NCI-H2107 treated with DMSO at 0.1 percent for 48 hours (cell line): ENCODE measurements around the gene CASP4.
"Not testable (repeated sequence)": the region's sequence is repeated elsewhere in the genome, so short reads cannot be mapped to it uniquely, and the experiment has no call there.

ENCODE experiments used
- DNase-seq: peaks from one replicate; lab custom pipeline; 2025; ENCODE audit not compliant: unreplicated experiment; lab: John Stamatoyannopoulos, UW

CASP4 gene

DNA sequence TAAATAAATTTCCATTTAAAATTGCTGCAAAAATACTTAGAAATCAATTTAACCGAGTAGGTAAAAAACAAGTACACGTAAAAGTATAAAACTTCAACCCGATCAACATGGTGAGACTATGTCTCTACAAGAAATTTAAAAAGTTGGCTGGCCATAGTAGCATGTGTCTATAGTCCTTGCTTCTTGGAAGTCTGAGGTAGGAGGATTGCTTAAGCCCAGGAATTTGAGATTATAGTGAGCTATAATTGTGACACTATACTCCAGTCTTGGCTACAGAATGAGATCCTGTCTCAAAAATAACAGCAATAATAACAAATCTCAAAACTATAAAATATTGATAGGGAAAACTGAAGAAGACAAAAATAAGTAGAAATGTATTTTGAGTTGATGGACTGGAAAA lies 11.1 kb downstream of the CASP4 start:
- no peak for DNase-seq

DNA sequence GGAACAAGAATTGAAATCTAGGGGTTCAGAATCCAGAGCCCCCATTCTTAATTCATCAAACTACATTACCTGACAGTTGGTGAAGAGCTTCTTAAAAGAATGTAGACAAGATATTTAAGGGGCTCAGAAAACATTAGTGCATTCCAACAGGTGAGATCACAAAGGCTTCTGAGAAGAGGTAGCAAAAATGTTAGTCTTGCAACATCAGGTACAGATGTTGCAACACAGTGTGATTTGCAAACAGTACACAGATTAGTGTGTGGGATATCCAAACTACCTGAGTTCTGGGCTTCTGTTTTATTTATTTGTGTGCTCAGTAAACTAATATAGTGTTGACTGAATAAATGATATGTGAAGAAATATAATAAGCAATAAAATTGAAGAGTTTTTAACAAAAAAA lies 11.8 kb downstream of the CASP4 start:
- DNase-seq: no peak

DNA sequence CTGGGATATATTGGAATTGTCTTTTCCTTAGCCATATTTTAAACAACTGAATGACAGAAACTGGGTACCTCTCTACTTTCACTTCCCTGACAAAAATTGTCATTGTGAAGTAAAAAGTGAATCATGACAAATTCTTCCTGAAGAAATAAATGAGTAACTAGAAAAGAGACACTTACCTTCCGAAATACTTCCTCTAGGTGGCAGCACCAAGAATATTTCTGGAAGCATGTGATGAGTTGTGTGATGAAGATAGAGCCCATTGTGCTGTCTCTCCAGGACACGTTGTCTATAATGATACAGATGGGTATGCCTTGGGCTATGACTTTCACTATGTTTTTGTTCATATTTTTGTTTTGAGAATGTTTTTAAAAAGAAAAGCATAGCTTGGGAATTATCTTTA lies 21.5 kb downstream of the CASP4 start:
- DNase-seq: peak; percentile 0

DNA sequence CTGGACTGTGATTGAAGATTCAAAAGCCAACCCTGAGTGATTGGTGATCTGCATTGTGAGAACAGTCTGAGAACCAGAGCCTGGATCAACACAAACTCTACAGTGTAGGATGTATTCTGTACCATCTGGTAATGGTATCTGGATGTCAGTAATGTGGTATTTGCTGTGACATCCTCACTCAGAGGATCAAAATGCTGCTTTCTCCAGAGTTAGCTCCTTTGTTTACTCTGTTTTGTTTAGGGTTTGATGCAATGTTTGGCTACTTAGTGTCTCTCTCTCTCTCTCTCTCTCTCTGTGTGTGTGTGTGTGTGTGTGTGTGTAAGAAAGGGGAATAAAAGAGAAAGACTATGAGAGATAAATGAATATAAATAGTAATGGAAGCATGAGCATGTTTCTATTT lies 24.3 kb downstream of the CASP4 start:
- DNase-seq: no peak

- no peak for DNase-seq
Measured at GRCh38 chr11:104943561-104943960, 24.8 kb downstream of the CASP4 start.

GRCh38 chr11:104934594-104934993 lies 33.8 kb downstream of the CASP4 start:
- DNase-seq: no peak

DNA sequence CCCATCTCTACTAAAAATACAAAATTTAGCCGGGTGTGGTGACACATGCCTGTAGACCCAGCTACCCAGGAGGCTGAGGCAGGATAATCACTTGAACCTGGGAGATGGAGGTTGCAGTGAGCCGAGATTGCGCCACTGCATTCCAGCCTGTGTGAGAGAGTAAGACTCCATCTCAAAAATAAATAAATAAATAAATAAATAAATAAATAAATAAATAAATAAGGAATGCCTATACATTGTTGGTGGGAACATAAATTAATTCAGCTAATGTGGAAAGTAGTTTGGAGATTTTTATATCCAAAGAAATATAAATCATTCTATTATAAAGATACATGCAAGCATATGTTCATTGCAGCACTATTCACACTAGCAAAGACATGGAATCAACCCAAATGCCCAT lies 34.3 kb downstream of the CASP4 start:
- not testable (repeated sequence) for DNase-seq

DNA sequence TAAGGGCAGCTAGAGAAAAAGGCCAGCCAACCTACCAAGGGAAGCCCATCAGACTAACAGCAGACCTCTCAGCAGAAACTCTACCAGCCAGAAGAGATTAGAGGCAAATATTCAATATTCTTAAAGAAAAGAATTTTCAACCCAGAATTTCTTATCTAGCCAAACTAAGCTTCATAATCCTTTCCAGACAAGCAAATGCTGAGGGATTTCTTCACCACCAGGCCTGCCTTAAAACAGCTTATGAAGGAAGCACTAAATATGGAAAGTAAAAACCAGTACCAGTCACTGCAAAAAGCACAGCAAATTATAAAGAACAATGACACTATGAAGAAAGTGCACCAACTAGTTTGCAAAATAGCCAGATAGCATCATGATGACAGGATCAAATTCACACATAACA lies 39.6 kb downstream of the CASP4 start:
- no peak for DNase-seq

GRCh38 chr11:104926771-104927611 lies 41.4 kb downstream of the CASP4 start:
- no peak for DNase-seq

DNA sequence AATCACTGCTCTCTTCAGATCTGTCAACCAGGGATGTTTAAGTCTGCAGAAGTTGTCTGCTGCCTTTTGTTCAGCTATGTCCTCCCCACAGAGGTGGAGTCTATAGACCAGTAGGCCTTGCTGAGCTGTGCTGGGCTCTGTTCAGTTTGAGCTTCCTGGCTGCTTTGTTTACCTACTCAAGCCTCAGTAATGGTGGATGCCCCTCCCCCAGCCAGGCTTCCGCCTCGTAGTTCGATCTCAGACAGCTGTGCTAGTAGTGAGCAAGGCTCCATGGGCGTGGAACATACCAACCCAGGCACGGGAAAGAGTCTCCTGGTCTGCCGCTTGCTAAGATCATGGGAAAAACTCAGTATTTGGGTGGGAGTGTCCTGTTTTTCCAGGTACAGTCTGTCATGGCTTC lies 42.5 kb downstream of the CASP4 start:
- no peak for DNase-seq

DNA sequence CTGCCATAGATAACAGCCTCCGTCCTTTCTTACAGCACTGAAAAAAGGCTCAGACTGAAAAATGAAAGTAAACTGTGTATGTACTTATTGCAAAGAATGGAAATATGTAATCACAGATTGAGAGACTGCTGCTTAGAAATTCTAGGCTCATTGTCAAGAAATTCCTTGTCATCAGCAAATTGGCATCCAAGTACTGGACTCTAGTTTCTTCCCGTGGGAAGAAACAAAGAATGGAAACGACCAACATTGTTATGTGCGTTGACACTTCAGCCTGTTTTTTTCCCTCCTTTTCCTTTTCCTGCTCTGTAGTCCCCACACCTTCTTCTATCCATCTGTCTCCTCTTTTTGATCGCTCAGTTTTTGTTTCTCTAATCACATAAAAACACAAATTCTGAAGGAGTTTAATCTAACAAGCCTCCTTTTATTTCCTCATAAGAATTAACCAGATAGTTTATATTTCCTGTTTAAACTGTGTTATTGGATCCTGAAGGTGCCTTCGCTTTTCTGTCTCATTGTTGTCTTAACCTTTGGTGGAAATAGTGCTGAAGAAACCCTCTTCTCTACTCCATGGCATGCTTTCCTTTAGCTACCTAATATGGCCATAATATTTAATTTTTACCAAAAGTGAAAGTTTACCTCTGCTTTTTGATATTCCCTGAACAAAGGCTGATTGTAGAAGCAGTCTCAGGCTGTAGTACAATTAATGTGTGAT lies 50.1 kb downstream of the CASP4 start:
- no peak for DNase-seq

- no peak for DNase-seq
Measured at GRCh38 chr11:104917271-104918112, 50.9 kb downstream of the CASP4 start.

DNA sequence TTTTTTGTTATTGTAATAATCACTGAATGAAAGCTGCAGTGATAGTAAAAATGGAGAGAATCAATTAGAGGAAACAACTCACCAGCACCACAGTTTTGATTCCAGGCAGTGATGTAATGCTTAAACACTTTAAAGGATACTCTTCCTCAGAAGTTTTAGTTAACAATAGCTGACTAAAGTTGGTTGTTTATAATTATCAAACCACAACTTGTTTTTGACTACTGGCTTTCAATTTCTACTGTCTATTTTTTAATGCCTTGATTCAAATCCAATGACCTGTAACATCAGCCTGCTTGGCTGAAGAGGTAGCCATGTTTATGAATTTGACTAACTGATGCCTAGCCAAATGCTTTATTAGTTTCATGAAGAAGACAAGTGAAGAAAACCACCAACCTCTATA lies 51.9 kb downstream of the CASP4 start:
- DNase-seq: no peak

DNA sequence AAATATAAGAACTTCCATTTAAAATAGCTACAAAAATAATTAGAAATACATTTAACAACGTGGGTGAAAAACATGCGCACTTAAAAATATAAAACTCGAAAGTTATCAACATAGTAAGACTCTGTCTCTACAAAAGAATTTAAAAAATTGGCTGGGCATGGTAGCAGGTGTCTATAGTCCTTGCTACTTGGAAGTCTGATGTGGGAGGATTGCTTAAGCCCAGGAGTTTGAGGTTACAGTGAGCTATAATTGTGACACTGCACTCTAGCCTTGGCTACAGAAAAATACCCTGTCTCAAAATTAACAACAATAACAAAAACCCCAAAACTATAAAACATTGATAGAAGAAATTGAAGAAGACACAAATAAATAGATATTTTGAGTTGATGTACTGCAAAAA lies 56.3 kb downstream of the CASP4 start:
- DNase-seq: no peak

DNA sequence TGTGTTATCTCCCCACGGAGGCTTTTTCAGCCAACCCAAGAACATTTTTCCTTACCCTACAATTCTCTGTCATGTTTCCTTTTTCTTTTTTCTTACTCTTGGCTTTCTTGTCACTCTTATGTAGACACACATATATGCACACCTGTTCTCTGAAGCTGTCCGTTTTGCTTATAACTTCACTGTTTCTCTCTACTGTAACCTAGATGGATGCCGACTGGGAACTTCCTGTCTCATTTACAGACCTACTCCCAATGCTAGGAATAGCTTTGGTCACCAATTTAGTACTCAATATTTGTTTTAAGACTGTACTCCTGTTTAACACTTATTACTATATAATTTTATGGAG lies 60.2 kb downstream of the CASP4 start:
- DNase-seq: no peak

DNA sequence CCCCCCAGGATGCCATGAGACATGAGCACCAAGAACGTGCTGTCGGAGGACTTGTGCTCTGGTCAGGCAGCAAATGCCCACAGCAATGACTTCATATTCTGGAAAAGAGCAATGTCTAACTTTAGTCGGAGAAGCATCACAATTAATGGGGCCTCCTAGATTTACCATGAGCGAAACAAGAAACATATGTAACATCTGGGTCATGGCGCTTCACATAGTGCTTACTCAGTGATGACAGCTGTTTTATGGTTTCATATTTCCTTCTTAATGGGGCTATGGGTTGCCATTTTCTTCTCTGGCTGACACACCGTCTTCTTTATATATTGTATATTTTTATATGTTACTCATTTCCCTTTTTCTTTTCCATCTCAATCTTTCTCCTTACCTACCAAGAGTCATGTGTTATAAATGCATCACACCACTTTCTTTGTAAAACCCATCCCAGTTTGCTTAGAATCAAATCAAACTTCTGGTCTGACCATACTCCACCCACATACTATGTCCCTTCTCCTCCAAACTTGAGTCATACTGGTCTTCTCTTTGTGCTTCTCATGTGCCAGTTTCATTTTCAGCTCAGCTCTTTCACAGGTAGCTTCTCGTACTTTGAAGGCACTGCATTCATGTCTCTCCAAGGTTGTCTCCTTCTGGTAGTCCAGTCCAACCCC lies 60.7 kb downstream of the CASP4 start:
- no peak for DNase-seq

- DNase-seq: no peak
Measured at GRCh38 chr11:104905271-104905670, 63.1 kb downstream of the CASP4 start.

DNA sequence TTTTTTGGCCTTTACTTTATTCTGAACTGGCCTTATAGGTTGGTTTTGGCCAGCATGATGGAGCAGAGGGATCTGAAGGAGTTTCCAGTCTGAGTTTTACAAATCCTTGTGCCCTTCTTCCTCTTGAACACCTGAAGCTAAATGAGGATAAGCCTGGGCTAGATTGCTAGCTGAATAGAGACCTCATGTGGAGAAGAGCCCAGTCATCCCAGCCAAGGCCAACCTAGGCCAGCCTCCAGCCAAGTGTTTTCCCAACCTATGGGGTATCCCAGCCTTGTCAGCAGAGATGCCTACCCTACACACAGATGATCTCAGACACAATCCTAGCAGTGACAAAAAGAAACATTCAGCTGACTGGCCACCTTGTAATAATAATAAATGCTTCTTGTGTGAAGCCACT lies 69.1 kb downstream of the CASP4 start:
- DNase-seq: no peak

DNA sequence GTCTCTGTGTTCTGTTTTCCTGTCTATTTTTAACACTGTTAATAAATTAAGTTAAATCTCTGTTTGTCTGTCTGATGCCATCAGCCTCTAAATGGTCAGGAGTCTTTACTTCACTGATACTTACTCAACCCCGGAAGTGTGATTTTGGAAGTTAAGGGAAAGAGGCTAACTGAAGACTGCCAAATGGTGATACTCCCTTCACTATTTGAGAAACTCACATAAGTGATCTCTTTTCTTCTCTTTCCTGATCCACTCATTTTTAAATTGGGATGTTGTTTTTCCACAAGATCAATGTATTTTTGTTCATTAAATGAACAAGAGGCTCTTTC lies 69.7 kb downstream of the CASP4 start:
- DNase-seq: no peak

DNA sequence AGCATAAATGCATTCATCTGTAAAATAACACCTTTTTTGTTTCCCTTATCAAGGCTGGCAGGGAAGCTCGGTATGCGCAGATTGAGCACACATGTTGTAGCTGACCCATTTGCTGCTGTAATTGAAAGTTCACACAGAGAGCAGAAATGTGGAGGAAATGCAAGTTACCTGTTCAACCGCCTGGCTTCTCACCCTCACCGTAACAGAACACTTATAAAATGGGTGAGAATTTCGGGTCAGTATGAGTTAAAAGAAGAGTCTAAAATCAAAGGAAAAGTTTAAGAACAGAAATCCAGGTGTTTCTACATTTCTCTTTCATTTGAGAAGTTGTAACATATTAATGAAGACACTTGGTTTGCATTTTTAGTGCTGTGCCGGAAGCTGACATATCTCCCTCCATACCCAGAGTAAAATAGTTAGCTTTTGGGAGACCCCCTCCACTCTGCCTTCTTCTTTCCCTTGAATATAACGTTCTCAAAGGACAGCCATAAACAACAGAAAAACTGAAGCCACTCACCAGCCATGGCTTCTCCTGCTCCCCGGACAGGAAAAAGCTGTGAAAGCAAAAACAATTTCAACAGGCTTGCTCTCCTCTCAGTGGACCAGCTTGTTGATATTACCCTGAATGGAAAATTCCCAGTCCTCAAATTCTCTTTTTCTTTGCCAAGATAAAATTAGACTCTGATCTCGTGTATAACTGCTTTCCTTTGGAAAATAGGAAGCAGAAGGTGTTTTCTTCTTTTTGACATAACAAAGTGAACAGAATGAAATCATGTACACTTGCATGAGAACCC lies 70.3 kb downstream of the CASP4 start, which contains the start of gene CASP12:
TSS of gene CASP12 (minus strand) at position 570 of the 794 bp plus-strand sequence.
- DNase-seq: no peak
